Measurements from ENCODE around the gene CHMP4B.

The CHMP4B gene

DNA sequence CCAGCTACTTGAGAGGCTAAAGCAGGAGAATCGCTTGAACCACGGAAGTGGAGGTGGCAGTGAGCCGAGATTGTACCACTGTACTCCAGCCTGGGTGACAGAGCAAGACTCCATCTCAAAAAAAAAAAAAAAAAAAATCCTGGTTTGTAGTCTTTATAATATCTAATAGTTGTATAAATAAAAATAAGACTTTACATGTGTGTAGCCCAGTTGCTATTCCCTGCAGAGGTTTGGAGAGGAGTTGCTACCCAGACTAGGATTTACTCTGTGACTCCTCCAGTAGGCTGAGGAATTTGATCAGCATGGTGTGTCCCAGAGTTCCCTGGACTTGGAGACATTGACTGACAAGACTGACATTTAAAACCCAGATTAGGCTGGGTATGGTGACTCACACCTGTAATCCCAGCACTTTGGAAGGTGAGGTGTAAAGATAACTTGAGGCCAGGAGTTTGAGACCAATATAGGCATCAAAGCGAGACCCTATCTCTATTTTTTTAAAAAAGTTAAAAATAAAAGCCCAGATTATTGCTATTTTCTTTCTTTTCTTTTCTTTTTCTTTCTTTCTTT, 10.2 kb downstream of the CHMP4B start:
- no peak for DNase-seq (ENCODE audit: low spot score)

DNA sequence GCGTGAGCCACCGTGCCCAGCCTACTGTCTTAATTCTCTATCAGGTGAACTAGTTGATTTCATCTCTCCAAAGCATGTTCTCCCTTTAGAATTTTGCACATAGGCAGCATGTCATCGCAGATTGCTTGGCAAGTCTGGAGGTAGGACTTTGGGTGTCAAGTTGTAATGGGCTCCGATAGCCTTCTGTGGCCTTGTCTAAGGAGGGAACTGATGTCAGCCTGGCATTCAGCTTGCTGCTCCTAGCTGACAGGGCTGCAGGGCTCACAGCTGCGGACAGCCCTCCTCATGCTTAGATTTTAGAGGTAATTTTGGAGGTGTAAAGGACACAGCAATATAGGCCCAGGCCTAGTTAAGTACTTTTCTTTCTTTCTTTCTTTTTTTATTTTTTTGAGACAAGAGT, 11.3 kb downstream of the CHMP4B start:
- no peak for DNase-seq (ENCODE audit: low spot score)

DNA sequence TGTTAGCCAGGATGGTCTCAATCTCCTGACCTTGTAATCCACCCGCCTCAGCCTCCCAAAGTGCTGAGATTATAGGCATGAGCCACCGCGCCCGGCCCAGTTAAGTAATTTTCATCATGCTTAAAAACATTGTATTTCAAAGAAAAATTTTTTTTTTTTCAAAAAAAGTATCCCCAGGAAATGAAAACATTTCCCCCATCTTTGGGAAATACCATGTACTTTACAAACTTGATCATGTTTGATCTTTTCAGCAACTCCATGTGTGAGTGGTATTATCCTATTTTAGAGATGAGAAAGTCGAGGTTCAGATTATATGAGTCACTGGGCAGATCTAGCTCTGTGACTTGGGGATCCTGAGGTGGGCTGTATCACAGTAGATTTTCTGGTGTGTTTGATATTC, 11.8 kb downstream of the CHMP4B start:
- DNase-seq (ENCODE audit: low spot score) = no peak

DNA sequence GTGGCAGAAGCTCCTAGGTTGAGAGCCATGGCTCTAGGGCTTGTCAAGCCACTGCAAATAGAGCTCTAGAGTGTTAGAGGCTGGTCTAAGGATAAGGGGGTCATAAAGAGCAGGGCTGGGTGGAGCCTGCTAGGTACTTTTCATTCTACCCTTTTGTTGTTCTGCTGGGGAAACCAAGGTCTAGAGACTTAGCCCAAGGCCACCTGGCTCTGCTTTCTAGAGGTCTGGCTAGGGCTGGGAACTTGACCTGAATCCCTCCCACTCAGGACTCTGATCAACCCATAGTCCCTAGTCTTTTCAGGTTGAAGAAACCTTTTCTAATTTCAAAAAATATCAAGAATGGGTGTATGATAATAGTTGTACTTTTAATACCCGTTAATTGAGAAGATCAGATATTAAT, 13.7 kb downstream of the CHMP4B start:
- DNase-seq (ENCODE audit: low spot score) = no peak

DNA sequence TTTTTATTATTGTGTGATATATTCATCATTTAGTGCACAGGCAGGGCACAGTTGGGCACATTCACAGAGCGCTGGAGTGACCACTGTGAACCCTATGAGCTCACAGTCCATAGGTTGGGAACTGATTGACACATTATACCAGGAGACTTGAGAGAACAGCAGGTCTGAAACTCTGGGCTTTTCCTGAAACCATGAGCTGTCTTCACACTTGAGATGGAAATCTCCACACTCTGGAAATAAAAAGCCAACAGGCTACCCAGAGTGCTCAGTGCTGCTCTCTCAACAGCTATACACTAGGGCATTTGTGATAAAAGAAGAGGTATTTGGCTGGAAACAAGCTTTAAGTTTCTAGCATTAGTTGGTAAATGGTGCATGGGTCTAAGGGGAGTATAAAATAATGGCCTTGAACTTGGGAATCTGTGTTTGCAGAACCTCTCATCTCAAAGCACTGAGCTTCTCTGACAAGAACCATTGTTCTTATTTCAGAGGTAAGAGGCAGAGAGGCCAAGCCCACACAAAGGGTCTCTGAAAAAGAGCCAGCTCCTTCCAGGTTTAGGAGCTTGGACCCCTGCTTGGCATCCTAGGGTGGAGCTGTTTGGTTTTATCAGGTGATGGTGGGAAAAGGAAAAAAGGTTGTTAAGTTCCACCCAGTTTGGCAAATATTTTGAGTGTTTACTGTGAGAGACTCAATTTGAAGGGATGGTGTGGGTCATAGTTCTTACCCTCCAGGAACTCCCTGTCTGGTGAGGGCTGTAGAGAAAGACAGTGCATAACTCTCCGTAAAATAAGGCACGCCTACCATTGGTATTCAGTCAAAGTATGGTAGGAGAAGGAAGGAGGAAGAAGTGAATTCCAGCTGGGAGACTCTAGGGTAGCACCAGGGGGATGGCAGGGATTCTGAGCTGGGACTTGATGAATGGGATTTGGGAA, 14.5 kb downstream of the CHMP4B start:
- no peak for DNase-seq (ENCODE audit: low spot score)

DNA sequence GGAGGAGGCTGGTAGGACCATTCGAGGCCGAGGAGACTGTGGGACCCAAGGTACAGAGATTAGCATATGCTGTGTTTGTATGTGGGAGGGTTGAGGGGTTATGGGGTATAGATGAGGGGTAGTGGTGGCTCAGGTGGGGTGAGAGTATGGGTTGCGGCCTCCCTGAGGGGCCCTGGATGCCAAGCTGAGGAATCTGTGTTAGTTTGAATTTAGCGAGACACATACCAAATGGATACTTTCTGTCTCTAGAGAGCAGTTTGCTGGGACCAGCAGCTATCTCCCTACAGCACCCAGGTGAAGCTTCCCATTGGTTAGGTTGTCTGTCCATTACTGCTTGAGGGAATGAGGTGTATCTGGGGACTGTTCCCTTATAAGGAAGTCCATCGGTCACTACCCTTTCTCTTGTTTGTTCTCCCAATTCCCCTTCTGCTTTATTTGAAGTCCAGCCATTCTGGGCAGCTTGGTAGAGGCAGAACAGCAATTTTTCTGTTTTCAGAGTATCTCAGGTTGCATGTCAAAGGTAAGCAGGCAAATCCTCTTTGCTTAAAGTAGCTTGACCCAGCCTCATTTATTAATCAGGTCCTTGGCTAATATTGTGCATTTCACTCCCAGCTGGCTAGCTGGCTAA, 15.2 kb downstream of the CHMP4B start:
- no peak for DNase-seq (ENCODE audit: low spot score)

DNA sequence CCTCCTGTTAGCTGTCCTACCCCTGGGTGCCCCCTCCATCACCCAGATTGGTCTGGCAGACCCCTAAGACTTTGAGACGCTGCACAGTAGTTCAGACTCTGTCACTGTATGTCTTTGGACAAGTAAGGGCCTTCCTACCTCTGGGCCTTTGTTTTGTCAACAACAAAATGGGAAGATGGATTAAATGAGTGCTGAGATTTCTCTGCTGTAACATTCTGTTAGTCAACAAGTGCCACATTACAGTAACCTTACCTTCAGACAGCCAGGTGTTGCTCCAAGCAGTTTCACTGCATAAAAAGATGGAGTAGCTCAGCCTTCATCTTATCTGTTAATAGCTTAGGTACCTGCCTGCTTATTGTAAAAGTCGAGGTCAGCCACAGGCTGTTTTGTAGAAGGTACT, 16.0 kb downstream of the CHMP4B start:
- no peak for DNase-seq (ENCODE audit: low spot score)

DNA sequence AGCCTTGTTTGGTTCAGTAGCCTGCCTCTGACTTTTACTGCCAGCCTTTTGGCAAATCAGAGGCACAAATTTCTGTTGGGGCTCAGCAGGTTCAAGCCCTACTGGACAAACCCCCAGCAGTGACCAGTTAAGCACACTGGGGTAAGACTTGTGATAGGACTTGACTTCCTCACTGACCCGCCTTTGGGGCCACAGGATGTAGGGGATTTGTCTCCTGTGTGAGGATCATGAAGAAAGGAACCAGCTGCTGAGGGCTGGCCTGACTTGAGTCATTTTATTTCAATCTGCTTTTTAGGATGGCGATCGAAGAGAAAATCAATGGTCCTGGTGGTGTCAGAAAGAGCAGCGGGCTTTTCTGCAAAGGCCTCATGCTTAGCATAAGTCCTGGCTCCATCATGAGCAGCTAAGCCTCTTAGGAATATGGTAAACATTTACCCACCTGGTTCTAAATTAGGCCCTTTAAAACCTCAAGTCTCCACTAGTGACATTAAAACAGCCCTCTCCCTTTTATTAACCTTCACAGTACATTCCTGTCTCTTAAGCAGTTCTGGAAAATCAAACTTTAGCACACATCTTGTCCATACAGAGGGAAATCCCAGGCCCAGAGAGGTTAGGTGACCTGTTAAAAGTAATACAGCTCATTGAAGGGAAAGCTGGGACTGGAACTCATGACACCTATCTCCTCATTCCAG, 16.6 kb downstream of the CHMP4B start:
- no peak for DNase-seq (ENCODE audit: low spot score)

DNA sequence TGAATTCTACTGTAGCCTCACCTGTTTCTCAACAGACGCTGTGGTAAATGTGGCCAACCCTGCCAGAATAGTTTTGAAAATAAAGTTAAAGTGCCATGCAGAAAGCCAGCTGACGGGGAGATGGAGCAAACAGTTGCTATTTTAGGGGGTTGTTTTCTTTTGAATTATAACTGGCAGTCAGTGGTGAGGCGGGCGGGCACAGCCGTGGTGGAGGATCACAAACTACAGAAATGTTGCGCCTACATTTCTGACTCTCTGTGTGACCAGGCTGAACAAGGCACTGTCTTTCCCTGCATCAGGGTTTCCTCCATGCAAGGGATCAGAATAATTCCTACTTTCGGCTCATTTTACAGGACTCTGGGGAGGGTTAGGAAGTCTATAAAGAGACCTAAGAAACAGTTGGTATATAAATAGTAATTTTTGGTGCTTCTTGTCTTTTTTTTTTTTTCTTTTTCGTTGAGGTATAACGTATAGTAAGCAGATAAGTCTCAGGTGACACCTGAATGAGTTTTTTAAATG, 17.2 kb downstream of the CHMP4B start:
- no peak for DNase-seq (ENCODE audit: low spot score)

DNA sequence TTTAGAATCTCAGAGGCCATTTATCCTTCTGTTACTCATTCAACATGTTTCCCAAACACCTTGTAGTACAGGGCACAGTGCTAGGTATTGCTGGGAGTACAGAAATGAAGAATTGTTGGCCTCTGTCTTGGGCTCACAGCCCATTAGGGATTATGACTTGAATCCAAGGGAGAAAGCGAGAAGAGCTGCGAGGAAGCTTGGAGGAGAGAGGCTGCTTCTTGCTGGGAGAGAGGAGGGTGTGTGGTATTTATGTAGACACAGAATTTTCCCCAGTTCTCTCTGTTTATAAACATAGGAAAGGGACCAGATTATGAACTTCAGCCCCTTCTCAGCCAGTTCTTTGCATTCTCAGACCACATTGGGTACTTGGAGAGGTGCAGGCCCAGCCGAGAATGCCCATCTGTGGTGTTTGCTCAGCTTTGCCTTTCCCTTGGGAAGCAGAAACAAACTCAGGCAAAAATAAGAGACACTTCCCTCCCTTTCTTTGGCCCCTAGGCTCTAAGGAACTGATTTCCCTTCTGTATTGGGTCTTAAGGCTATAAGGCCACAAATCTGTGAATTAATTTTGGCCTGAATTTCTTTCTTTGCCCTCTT, 17.9 kb downstream of the CHMP4B start:
- no peak for DNase-seq (ENCODE audit: low spot score)

DNA sequence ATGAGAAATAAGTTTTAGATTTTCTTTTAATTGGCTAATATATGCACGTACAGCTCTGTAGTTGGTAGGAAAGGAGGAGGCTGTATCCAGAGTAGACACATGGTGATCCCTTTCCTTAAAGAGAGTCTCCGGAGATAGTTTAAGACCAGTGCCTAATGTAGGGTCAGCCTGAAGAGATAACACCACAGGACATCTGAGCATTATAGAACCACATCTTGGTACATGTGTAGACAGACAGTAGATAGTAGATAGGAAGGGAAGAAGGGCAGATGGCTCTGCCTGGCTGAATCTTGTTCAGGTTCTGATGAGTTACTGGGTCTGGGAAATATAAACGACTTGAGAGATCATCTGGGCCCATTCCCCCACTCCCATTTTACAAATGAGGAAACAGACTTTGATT, 18.5 kb downstream of the CHMP4B start:
- DNase-seq (ENCODE audit: low spot score) = no peak

DNA sequence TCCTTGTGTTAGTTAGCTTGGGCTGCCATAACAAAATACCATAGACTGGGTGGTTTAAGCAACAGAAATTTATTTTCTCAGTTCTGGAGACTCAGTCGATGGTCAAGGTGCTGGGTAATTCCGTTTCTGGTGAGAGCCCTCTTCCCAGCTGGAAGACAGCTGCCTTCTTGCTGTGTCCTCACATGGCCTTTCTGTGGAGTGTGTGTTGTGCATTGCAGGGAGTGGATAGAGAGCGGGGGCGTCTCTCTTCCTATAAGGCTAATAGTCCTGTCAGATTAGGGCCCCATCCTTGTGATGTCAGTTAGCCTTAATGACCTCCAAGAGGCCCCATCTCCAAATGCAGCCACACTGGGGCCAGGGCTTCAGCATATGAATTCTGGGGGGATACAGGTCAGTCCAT, 19.2 kb downstream of the CHMP4B start:
- DNase-seq (ENCODE audit: low spot score) = no peak

DNA sequence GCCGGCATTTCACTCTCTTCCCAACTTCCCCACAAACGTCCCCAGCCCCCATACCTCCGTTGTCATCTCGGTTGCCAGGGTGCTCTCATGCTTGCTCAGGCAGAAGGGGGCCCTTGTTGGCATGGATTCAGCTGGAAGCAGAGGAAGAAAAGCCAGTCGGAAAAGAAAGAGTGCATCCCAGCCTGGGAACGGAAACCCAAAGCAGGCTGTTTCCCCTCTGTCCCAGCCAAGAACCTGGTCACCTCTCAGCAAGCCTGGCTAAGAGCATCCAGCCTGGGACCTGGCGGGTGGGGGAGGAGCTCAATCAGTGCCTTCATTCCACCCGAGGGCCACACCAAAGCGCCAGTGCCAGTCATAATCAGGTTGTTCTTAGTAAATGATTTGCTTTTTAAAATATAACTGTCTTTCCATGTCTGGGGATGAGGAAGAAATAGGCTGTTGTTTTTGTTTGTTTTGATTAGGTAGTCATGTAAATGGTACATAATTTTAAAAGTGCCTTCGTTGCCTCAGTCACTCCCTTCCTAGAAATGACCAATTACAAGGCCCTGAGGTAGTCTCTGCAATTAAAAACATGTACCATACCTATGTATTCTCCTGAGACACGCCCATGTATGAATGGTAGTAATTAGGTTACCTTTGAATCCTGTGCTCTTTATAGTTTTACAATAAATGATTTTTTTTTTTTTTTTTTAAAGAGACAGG, 21.1 kb downstream of the CHMP4B start:
- no peak for DNase-seq (ENCODE audit: low spot score)

DNA sequence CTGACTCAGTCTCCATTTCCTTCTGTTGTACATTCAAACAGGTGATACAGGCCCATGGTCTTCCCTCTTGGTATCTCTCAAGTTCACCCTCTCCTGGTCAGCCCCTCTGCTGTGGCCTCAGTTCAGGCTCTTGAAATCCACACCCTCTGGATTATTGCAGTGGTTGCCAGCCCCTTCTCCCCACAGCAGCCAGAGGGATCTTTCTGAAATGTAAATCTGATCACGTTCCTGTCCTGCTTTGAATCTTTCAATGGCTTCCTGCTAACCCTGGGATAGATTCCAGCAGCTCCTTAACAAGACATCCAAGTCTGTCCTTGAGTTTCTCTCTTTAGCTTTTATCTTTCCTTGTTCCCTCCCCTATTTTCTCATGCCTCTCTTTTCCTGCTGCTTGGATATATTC, 22.2 kb downstream of the CHMP4B start:
- DNase-seq (ENCODE audit: low spot score) = no peak

DNA sequence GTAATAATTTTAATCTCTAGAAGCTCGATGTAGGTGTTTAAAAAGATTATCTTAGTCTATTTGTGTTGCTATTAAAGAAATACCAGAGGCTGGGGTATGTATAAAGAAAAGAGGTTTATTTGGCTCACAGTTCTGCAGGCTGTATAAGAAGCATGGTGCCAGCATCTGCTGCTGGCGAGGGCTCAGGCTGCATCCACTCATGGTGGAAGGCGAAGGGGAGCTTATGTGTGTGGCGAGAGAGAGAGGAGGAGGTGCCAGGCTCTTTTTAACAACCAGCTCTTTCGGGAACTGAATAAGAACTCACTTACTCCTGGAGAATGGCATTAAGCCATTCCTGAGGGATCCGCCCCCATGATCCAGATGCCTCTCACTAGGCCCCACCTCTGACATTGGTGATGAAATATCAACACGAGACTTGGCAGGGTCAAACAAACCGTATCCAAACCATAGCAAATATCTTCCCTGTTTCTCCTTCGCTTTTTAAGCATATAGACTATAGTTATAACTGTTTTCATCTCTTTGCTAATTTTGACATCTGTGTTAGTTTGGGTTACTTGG, 24.5 kb downstream of the CHMP4B start:
- no peak for DNase-seq (ENCODE audit: low spot score)

DNA sequence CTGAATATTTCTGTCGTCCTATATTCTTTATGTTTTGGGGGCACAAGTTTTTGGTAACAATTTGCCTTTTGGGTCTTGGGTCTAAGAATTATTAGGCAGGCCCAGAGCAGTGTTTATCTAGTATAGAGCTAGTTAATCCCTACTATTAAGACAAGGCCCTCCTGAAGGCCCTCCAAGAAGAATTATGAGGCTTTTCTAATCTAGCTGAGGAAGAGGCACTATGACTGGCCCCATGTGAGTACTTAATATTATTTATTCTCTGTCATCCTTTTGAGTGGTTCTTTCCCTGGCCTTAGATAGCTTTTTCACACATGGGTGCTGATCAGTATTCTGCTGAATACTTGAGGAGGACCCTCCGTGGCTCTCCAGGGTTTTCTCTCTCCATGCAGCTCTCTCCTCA, 25.1 kb downstream of the CHMP4B start:
- no peak for DNase-seq (ENCODE audit: low spot score)

DNA sequence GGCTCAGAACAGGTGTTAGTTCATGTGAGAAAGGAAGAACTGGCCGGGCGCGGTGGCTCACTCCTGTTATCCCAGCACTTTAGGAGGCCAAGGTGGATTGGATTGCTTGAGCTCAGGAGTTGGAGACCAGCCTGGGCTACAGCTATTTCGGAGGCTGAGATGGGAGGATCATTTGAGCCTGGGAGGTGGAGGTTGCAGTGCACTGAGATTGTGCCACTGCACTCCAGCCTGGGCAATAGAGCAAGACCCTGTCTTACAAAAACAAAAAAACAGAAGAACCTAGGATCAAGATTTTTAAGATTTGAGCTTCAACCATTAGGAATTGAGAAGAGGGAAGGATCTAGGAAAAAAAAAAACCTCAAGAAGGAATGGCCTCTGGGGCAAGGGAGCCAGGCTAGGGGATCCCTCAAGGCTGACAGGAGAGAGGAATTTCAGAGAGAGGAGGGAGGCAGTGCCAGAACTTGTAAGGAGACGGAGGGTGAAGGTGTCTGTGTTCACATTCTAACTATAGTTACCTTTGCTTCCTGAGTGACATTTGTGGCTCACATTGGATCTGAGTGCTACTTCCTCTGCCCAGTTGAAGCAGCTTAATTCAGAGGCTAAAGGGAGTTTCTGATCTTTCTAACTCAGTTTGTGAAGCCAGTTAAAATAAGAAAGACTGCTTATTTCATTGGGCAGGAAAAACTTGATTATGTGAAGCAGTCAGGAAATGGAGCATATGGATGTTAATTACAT, 26.1 kb downstream of the CHMP4B start:
- no peak for DNase-seq (ENCODE audit: low spot score)

DNA sequence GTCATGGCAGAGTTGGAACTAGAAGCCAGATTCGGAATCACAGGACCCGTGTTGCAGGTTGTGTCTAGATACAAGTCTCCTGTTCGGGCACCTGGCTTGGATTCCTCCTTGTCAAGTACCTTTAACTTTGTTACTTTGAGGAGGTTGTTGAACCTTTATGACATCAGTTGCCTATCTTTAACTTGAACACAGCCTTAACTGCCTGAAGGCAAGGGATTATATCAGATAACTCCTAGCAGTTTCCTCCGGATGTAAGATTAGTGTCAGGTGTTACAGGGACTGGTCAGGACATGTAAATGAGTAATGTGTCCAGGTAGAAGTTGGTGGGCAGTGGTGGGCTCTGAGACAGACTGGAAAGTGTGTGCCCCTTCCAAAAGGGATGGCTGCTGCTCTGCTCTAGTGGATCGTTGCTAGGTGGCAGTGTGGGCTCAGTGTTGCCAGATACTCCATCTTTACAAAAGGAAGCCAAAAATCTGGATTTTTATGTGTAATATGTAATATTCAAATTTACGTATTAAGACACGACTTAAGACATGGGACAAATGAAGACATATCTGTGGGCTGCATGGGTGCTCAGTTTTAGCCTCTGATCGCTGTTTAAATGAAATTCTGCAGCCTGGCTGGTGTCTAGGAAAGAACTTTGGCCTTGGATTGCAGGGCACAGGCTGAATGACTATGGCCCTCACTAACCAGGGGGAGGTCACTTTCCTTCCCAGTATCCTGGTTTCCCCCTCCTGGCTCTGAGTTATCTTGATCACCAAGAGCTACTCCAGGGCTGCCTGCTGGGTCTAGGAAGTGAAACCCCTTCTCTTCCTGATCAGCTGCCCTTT, 27.1 kb downstream of the CHMP4B start:
- DNase-seq (ENCODE audit: low spot score) = no peak

DNA sequence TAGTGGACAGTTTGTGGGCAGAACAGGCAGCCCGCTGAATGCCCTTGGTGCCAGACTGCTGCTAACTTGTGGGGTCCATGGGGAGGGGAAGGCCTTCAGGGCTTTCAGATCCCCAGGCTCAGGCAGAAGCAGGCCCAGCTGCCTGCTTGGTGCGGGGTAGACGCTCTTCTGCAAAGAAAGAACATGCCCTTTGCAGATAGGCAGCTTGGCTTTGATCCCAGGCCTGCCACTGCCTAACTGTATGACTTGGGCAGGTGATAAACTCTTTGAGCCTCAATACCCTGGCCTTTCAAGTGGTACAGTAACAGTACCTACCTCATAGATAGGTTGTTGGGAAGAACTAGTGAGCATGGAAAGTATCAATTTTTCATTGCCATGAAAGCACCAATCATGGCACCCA, 28.4 kb downstream of the CHMP4B start:
- no peak for DNase-seq (ENCODE audit: low spot score)

DNA sequence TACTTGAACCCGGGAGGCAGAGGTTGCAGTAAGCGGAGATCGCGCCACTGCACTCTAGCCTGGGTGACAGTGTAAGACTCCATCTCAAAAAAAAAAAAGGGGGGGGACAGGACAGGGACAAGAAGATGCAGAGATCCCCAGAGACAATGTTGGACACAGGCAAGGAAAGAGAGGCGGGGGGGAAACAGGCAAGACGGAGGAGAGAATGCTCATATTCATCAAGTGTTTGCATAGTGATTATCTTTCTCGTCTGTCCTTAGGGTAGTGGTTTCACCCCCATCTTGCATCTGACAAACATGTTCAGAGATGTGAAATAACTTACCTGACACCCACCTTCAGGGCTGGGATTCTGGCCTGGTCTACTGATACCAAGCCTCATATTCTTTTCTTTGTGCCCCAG, 29.0 kb downstream of the CHMP4B start:
- no peak for DNase-seq (ENCODE audit: low spot score)

Data from HuH-7.5 (cell line).